HPDE6-E6E7 (cell line): ENCODE measurements around the gene GSTT4.
"Not testable (repeated sequence)": the region's sequence is repeated elsewhere in the genome, so short reads cannot be mapped to it uniquely, and the experiment has no call there.

Experiments used
- DNase-seq: peaks from one replicate; pipeline ENCODE4 v3.0.0; 2011; ENCODE audit warnings: missing footprints; ENCODE audit errors: extremely low spot score

GSTT4 gene

GRCh38 chr22:23954193-23954990, 50.9 kb downstream of the GSTT4 start:
- DNase-seq: not testable (repeated sequence)

GRCh38 chr22:23953485-23953884, 51.8 kb downstream of the GSTT4 start:
- not testable (repeated sequence) for DNase-seq

- not testable (repeated sequence) for DNase-seq
These were observed 52.4 kb downstream of the GSTT4 start for GRCh38 chr22:23952794-23953405.

- not testable (repeated sequence) for DNase-seq
These were observed 53.9 kb downstream of the GSTT4 start for GRCh38 chr22:23951383-23951782.

GRCh38 chr22:23949764-23950163, 55.5 kb downstream of the GSTT4 start:
- DNase-seq: not testable (repeated sequence)
